GM23338 (cell line): ENCODE measurements around the gene TSFM. TPM values are rescaled to one million over a fixed set of nuclear protein-coding genes. Genes with fewer than 3 reads are reported as not detected.

Experiments
- ATAC-seq: fragments of 200-7000 bp; cut with Tn5 transposase; 3 replicates; pipeline ENCODE4 v1.9.1; 2020
- DNase-seq: peaks from one replicate; pipeline ENCODE4 v3.0.0-alpha.2; 2015; ENCODE audit warnings: low spot score
- H2AFZ ChIP-seq: fragments of 200-600 bp; sonication (generic); 2 replicates; pipeline ENCODE4 v1.8.0; 2016; ENCODE audit warnings: antibody characterized with exemption, mild to moderate bottlenecking, moderate library complexity
- H3F3A ChIP-seq: fragments of 200-600 bp; sonication (generic); replicated peaks from 2 replicates; pipeline ENCODE4 v1.8.0; 2017; ENCODE audit warnings: antibody characterized with exemption, mixed run types, low read depth
- H3K27ac ChIP-seq: fragments of 200-600 bp; sonication (generic); 2 replicates; pipeline ENCODE4 v1.6.1; 2016; ENCODE audit warnings: low read depth
- H3K27me3 ChIP-seq: fragments of 200-600 bp; sonication (generic); 2 replicates; pipeline ENCODE4 v1.8.0; 2016; ENCODE audit warnings: mild to moderate bottlenecking, mixed run types, moderate library complexity; ENCODE audit not compliant: insufficient read depth
- H3K36me3 ChIP-seq: fragments of 200-600 bp; sonication (generic); 2 replicates; pipeline ENCODE4 v1.8.0; 2016; ENCODE audit warnings: mild to moderate bottlenecking; ENCODE audit not compliant: insufficient read depth
- H3K4me1 ChIP-seq: fragments of 200-600 bp; sonication (generic); 2 replicates; pipeline ENCODE4 v1.8.0; 2016; ENCODE audit warnings: mild to moderate bottlenecking, moderate library complexity; ENCODE audit not compliant: insufficient read depth
- H3K4me2 ChIP-seq: fragments of 200-600 bp; sonication (generic); 2 replicates; pipeline ENCODE4 v1.7.1; 2017; ENCODE audit warnings: mixed run types
- H3K4me3 ChIP-seq: fragments of 200-600 bp; sonication (generic); 2 replicates; pipeline ENCODE4 v1.6.1; 2016; ENCODE audit warnings: mixed run types
- H3K79me2 ChIP-seq: fragments of 200-600 bp; sonication (generic); replicated peaks from 2 replicates; pipeline ENCODE4 v1.8.0; 2017; ENCODE audit warnings: mild to moderate bottlenecking; ENCODE audit not compliant: insufficient read depth
- H3K9me2 ChIP-seq: fragments of 200-600 bp; sonication (generic); 2 replicates; pipeline ENCODE4 v1.8.0; 2017; ENCODE audit not compliant: insufficient read depth
- H4K20me1 ChIP-seq: fragments of 200-600 bp; sonication (generic); replicated peaks from 2 replicates; pipeline ENCODE4 v1.8.0; 2017; ENCODE audit warnings: mild to moderate bottlenecking; ENCODE audit not compliant: insufficient read depth
- H3K27ac Mint-ChIP-seq: 2 replicates; pipeline ENCODE4 v1.8.0; 2020; ENCODE audit warnings: inconsistent platforms, mild to moderate bottlenecking, moderate library complexity, mixed read lengths
- H3K27me3 Mint-ChIP-seq: 3 replicates; pipeline ENCODE4 v1.8.0; 2022; ENCODE audit warnings: low read depth, mild to moderate bottlenecking, moderate library complexity, mixed read lengths, inconsistent platforms; ENCODE audit not compliant: insufficient read depth, poor library complexity
- H3K36me3 Mint-ChIP-seq: 3 replicates; pipeline ENCODE4 v1.8.0; 2021; ENCODE audit warnings: low read depth, mild to moderate bottlenecking, inconsistent platforms, moderate library complexity, mixed read lengths
- H3K4me1 Mint-ChIP-seq: 3 replicates; pipeline ENCODE4 v1.8.0; 2020; ENCODE audit warnings: mild to moderate bottlenecking, inconsistent platforms, mixed read lengths
- H3K4me3 Mint-ChIP-seq: 3 replicates; pipeline ENCODE4 v1.8.0; 2021; ENCODE audit warnings: moderate library complexity, mild to moderate bottlenecking, inconsistent platforms, mixed read lengths
- H3K9me3 Mint-ChIP-seq: 3 replicates; pipeline ENCODE4 v1.8.0; 2020; ENCODE audit warnings: moderate library complexity, mild to moderate bottlenecking, inconsistent platforms, mixed read lengths
- CREB1 ChIP-seq: fragments of 250-450 bp; sonication (Bioruptor Pico); IDR thresholded peaks from 2 replicates; pipeline ENCODE4 v1.5.0; 2020; ENCODE audit warnings: low read depth, mild to moderate bottlenecking, moderate library complexity
- EZH2 ChIP-seq: fragments of 200-600 bp; sonication (generic); IDR thresholded peaks from one replicate; pipeline ENCODE4 v1.8.0; 2017; ENCODE audit warnings: antibody characterized with exemption, mild to moderate bottlenecking, low read depth; ENCODE audit not compliant: unreplicated experiment
- EZH2phosphoT487 ChIP-seq: fragments of 200-600 bp; sonication (generic); IDR thresholded peaks from one replicate; pipeline ENCODE4 v1.8.1; 2018; ENCODE audit warnings: antibody characterized with exemption; ENCODE audit not compliant: unreplicated experiment
- JUNB ChIP-seq: IDR thresholded peaks from one replicate; pipeline ENCODE4 v1.6.1; 2016; ENCODE audit warnings: antibody characterized with exemption; ENCODE audit not compliant: unreplicated experiment
- NANOG ChIP-seq: IDR thresholded peaks from 2 replicates; pipeline ENCODE4 v1.6.1; 2016; ENCODE audit warnings: antibody characterized with exemption, borderline replicate concordance
- POLR2AphosphoS5 ChIP-seq: IDR thresholded peaks from 2 replicates; pipeline ENCODE4 v1.6.1; 2016; ENCODE audit warnings: antibody characterized with exemption, low read depth
- STAT1 ChIP-seq: IDR thresholded peaks from one replicate; pipeline ENCODE4 v1.6.1; 2016; ENCODE audit warnings: antibody characterized with exemption; ENCODE audit not compliant: unreplicated experiment
- ZNF114 ChIP-seq: fragments of 250-450 bp; sonication (Bioruptor Pico); IDR thresholded peaks from 2 replicates; pipeline ENCODE4 v1.5.0; 2020; ENCODE audit warnings: mild to moderate bottlenecking, moderate library complexity
- ZNF331 ChIP-seq: fragments of 250-450 bp; sonication (Bioruptor Pico); IDR thresholded peaks from 2 replicates; pipeline ENCODE4 v1.5.0; 2020; ENCODE audit warnings: low read depth, mild to moderate bottlenecking, moderate library complexity
- polyA plus RNA-seq: library from polyadenylated mRNA; unstranded; fragments of >200 nt; fragmentation: Nextera tagmentation; extraction: Ambion mirVana; gene quantifications from 2 replicates; pipeline ENCODE4 v1.2.1, GENCODE V29; 2016
- total RNA-seq: library from RNA; depleted of rRNA; stranded (reverse); fragments of >200 nt; shearing (Covaris generic); gene quantifications from 2 replicates; pipeline ENCODE4 v1.2.3, GENCODE V29; 2014
- TF ChIP-seq, protein P1 (sequence below): fragments of 250-450 bp; sonication (Bioruptor Pico); IDR thresholded peaks from 2 replicates; pipeline ENCODE4 v1.5.0; 2020; ENCODE audit warnings: mild to moderate bottlenecking, moderate library complexity
- TF ChIP-seq, protein P2 (sequence below), 2 experiments: fragments of 200-600 bp in 1 of 2; sonication (generic) in 1 of 2; conservative IDR thresholded peaks; 2 replicates each; pipeline versions ENCODE4 v1.5.1 to v1.6.1; 2016 to 2017; ENCODE audit warnings: antibody characterized with exemption in 2 of 2, low read depth in 2 of 2, mild to moderate bottlenecking in 2 of 2, moderate library complexity in 1 of 2
- TF ChIP-seq, protein P3 (sequence below): IDR thresholded peaks from 2 replicates; pipeline ENCODE4 v1.6.1; 2016; ENCODE audit warnings: antibody characterized with exemption

TSFM gene
- total and polyA plus RNA-seq, 2 experiments from 2014 or later = 29.5 to 43.1 TPM

DNA sequence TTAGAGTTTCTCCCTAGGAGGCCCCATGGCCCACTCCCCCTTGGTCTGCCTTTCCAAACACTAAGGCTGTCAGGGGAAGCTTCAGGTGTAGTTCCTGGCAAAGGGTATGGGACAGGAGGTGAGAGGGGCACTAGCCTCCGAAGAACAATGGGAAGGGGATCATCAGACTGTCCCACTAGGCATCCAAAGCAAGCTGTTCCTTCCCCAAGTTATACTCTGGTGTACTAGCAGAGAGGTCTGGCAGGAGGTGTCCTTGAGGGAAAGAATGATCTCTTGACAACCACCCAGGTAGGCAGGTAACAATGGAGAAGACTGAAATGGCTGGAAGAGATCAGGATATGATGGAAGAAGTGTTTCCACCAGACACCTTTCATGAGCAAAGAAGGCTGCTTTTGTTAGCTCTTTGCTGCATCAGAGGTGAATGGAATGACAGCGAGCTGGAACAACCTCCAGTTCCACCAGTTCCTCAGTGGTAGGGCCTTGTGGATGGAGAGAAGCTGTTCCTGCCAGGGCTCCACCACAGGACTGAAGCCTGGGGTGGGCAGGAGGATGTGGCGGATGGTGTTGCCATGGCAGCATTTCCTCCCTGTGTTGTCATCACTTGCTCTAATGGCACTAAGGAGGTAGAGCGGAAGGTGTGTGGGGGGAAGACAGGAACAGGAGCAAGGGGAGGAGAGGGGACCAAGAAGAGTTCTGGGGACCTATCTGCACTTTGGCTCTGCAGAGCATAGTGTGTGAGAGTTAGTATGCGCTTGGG lies 41.8 kb upstream of the TSFM start:
- Mint-ChIP-seq H3K4me1 (peaks cover 30% of the 10 kb centered on the region), H3K4me3 (no peak overlapping the region; the same call in 2 of the 3 replicates), H3K9me3 (peaks cover 2% of the 10 kb centered on the region), H3K36me3 (peaks cover 2% of the 10 kb centered on the region; the same call in 2 of the 3 replicates), H3K27ac (no peak overlapping the region), H3K27me3 (peaks cover 71% of the 10 kb centered on the region)
- Histone ChIP-seq H3K4me2 (no peak overlapping the region), H3F3A (peaks cover 16% of the 10 kb centered on the region), H3K27me3 (peaks cover 81% of the 10 kb centered on the region), H3K9me2 (no peaks in the 10 kb centered on the region), H3K79me2 (no peaks in the 10 kb centered on the region), H3K27ac (no peak overlapping the region), H3K36me3 (no peaks in the 10 kb centered on the region), H3K4me3 (no peak overlapping the region), H3K4me1 (peaks cover 15% of the 10 kb centered on the region), H2AFZ (no peak overlapping the region), H4K20me1 (no peaks in the 10 kb centered on the region)
- no peak for TF ChIP-seq EZH2
- TF ChIP-seq ZNF331 (CRISPR knock-in tag) = no peak
- no peak for ATAC-seq
- DNase-seq = no peak

DNA sequence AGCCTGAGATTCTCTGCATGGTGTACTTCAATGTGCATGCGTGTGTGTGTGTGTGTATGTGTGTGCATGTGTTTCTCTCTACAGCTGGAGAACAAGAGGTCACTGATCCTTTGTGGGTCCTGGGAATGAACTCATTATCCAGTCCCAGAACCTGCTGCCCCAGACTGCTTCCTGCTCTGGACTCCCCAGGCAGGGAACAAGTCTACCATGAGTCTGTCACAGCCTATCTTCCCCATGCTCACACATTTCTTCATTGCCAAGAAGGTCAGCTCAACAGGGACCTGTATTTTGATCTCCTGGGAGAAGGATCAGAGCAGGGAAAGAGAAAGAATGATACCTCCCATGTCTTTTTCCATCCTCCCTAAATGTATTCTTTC lies 41.2 kb upstream of the TSFM start:
- Histone ChIP-seq H3K4me1 (peaks cover 14% of the 10 kb centered on the region), H3K27me3 (peaks cover 75% of the 10 kb centered on the region), H3F3A (peaks cover 17% of the 10 kb centered on the region), H3K27ac (no peak overlapping the region), H2AFZ (no peak overlapping the region), H3K4me2 (no peak overlapping the region), H3K36me3 (peaks cover 3% of the 10 kb centered on the region; the same call in 1 of the 2 replicates), H3K79me2 (no peaks in the 10 kb centered on the region), H3K4me3 (no peak overlapping the region), H4K20me1 (no peaks in the 10 kb centered on the region), H3K9me2 (no peaks in the 10 kb centered on the region)
- DNase-seq (no peak), ATAC-seq (no peak)
- Mint-ChIP-seq H3K9me3 (peaks cover 1% of the 10 kb centered on the region), H3K27me3 (peaks cover 66% of the 10 kb centered on the region), H3K4me1 (peaks cover 28% of the 10 kb centered on the region), H3K4me3 (no peak overlapping the region), H3K36me3 (peaks cover 7% of the 10 kb centered on the region), H3K27ac (no peak overlapping the region)
- TF ChIP-seq EZH2phosphoT487 (no peak), ZNF114 (no peak), JUNB (no peak), ZNF331 (CRISPR knock-in tag) (no peak), CREB1 (CRISPR knock-in tag) (no peak), STAT1 (no peak), NANOG (no peak), POLR2AphosphoS5 (no peak)
- TF ChIP-seq, protein P1, sequence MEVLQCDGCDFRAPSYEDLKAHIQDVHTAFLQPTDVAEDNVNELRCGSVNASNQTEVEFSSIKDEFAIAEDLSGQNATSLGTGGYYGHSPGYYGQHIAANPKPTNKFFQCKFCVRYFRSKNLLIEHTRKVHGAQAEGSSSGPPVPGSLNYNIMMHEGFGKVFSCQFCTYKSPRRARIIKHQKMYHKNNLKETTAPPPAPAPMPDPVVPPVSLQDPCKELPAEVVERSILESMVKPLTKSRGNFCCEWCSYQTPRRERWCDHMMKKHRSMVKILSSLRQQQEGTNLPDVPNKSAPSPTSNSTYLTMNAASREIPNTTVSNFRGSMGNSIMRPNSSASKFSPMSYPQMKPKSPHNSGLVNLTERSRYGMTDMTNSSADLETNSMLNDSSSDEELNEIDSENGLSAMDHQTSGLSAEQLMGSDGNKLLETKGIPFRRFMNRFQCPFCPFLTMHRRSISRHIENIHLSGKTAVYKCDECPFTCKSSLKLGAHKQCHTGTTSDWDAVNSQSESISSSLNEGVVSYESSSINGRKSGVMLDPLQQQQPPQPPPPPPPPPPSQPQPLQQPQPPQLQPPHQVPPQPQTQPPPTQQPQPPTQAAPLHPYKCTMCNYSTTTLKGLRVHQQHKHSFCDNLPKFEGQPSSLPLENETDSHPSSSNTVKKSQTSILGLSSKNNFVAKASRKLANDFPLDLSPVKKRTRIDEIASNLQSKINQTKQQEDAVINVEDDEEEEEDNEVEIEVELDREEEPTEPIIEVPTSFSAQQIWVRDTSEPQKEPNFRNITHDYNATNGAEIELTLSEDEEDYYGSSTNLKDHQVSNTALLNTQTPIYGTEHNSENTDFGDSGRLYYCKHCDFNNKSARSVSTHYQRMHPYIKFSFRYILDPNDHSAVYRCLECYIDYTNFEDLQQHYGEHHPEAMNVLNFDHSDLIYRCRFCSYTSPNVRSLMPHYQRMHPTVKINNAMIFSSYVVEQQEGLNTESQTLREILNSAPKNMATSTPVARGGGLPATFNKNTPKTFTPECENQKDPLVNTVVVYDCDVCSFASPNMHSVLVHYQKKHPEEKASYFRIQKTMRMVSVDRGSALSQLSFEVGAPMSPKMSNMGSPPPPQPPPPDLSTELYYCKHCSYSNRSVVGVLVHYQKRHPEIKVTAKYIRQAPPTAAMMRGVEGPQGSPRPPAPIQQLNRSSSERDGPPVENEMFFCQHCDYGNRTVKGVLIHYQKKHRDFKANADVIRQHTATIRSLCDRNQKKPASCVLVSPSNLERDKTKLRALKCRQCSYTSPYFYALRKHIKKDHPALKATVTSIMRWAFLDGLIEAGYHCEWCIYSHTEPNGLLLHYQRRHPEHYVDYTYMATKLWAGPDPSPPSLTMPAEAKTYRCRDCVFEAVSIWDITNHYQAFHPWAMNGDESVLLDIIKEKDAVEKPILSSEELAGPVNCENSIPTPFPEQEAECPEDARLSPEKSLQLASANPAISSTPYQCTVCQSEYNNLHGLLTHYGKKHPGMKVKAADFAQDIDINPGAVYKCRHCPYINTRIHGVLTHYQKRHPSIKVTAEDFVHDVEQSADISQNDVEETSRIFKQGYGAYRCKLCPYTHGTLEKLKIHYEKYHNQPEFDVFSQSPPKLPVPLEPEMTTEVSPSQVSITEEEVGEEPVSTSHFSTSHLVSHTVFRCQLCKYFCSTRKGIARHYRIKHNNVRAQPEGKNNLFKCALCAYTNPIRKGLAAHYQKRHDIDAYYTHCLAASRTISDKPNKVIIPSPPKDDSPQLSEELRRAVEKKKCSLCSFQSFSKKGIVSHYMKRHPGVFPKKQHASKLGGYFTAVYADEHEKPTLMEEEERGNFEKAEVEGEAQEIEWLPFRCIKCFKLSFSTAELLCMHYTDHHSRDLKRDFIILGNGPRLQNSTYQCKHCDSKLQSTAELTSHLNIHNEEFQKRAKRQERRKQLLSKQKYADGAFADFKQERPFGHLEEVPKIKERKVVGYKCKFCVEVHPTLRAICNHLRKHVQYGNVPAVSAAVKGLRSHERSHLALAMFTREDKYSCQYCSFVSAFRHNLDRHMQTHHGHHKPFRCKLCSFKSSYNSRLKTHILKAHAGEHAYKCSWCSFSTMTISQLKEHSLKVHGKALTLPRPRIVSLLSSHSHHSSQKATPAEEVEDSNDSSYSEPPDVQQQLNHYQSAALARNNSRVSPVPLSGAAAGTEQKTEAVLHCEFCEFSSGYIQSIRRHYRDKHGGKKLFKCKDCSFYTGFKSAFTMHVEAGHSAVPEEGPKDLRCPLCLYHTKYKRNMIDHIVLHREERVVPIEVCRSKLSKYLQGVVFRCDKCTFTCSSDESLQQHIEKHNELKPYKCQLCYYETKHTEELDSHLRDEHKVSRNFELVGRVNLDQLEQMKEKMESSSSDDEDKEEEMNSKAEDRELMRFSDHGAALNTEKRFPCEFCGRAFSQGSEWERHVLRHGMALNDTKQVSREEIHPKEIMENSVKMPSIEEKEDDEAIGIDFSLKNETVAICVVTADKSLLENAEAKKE (CRISPR knock-in tag) = no peak
- TF ChIP-seq, protein P2, sequence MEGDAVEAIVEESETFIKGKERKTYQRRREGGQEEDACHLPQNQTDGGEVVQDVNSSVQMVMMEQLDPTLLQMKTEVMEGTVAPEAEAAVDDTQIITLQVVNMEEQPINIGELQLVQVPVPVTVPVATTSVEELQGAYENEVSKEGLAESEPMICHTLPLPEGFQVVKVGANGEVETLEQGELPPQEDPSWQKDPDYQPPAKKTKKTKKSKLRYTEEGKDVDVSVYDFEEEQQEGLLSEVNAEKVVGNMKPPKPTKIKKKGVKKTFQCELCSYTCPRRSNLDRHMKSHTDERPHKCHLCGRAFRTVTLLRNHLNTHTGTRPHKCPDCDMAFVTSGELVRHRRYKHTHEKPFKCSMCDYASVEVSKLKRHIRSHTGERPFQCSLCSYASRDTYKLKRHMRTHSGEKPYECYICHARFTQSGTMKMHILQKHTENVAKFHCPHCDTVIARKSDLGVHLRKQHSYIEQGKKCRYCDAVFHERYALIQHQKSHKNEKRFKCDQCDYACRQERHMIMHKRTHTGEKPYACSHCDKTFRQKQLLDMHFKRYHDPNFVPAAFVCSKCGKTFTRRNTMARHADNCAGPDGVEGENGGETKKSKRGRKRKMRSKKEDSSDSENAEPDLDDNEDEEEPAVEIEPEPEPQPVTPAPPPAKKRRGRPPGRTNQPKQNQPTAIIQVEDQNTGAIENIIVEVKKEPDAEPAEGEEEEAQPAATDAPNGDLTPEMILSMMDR (conservative IDR thresholded peaks at IDR 0.05; ENCODE audit: low read depth in 2 of 2) = no peak
- TF ChIP-seq, protein P3, sequence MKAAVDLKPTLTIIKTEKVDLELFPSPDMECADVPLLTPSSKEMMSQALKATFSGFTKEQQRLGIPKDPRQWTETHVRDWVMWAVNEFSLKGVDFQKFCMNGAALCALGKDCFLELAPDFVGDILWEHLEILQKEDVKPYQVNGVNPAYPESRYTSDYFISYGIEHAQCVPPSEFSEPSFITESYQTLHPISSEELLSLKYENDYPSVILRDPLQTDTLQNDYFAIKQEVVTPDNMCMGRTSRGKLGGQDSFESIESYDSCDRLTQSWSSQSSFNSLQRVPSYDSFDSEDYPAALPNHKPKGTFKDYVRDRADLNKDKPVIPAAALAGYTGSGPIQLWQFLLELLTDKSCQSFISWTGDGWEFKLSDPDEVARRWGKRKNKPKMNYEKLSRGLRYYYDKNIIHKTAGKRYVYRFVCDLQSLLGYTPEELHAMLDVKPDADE = no peak
